ENCODE results near the gene DEPDC4.
A peak's percentile ranks its signal among the peaks of the same experiment; 100 is the strongest.

DEPDC4 gene

DNA sequence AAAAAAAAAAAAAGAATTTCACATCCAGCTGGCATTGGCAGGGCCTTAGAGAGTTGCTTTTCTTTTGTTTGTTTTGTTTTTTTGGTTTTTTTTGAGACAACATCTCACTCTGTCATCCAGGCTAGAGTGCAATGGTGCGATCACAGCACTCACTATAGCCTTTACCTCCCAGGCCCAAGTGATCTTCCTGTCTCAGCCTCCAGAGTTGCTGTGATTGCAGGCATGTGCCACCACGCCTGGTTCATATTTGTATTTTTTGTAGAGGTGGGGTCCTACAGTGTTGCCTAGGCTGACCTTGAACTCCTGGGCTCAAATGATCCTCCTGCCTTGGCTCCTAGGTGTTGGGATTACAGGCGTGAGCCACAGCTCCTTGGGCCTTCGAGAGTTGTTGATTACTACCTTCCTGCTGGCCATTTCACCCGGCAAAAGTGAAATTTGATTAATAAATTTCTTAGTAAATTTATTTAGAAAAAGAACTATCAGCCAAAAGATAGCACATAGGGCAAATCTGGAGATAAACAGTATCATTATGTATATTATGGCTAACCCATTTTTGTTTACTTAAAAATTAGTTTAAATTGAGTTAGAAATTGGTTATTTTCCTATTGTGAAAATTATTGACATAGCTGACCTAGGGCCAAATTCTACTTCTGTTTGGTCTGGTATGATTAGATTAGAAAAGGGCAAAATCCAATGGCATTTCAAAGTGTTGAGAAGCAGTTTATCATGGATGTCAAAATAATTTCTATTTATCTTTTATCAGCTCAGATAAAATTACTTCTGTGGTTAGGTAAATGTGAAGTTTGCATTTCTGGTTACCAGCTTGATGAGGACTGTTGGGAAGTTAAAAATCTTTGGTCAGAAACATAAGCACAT is 53.6 kb downstream of the DEPDC4 start:
- DNase-seq, result no peak

DNA sequence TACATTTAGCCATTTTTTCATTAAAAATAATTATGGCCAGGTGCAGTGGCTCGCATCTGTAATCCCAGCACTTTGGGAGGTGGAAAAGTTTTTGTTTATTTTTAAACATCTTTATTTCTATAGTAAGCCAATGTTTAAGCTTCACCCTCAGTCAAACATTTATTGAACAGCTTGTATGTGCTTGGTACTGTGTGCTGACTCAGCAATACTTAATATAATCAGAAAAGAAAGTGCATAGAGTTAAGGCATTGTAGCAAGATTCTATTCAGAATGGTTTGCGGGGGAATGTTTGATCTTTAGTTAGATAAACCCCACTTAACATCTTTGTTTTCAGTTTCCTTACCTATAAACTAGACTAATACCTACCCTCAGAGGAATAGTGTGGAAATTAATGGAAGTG is 55.2 kb downstream of the DEPDC4 start:
- no peak for DNase-seq

DNA sequence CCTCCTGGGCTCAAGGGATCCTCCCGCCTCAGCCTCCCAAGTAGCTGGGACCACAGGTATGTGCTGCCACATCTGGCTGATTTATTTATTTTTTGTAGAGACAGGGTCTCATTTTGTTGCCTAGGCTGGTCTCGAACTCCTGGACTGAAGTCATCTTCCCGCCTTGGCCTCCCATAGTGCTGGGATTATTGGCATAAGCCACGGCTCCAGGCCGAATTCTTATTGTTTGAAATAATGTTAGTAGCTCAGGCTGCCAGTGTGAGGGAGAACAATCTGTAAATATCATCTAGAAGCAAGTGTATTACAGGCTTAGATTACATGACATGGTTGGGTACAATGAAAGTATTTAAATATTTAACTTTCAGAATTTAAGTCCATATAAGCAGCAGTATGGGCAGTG is 58.0 kb downstream of the DEPDC4 start:
- no peak for DNase-seq

DNA sequence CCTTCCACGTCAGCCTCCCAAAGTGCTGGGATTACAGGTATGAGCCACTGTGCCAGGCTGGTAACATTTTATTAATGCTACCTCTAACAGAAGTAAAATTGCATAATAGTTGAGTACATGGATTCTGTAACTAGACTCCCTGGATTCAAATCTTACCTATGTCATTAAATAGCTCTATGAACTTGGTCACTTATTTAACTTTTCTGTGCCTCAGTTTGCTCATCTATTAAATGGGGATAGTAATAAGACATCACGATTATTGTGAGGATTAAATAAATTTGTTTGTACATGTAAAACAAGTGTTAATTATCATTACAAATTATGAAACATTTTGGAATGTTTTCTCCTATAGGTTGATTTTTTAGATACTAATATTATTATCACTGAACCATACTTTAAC is 59.6 kb downstream of the DEPDC4 start:
- no peak for DNase-seq

DNA sequence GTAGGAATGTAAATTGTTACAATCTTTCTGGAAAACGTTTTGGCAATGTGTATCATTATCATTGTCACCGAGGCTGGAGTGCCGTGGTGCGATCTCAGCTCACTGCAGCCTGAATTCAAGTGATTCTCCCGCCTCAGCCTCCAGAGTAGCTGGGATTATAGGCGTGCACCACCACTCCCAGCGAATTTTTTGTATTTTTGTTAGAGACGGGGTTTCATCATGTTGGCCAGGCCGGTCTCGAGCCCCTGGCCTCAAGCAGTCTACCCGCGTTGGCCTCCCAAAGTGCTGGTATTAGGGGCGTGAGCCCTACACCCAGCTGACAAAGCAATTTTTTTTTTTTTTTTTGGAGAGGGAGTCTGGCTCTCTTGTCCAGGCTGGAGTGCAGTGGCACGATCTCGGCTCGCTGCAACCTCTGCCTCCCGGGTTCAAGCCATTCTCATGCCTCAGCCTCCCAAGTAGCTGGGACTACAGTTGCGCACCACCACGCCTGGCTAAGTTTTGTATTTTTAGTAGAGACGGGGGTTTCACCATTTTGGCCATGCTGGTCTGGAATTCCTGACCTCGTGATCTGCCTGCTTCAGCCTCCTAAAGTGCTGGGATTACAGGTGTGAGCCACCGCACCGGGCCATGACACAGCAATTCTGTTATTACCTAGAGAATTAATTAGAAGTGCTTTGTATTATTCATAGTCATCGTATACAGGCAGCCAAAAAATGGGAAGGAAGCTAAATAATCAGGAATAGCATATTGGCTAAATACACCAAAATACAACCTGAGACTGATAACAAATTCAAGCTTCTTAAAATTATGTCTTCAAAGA is 65.1 kb downstream of the DEPDC4 start:
- DNase-seq, result no peak

DNA sequence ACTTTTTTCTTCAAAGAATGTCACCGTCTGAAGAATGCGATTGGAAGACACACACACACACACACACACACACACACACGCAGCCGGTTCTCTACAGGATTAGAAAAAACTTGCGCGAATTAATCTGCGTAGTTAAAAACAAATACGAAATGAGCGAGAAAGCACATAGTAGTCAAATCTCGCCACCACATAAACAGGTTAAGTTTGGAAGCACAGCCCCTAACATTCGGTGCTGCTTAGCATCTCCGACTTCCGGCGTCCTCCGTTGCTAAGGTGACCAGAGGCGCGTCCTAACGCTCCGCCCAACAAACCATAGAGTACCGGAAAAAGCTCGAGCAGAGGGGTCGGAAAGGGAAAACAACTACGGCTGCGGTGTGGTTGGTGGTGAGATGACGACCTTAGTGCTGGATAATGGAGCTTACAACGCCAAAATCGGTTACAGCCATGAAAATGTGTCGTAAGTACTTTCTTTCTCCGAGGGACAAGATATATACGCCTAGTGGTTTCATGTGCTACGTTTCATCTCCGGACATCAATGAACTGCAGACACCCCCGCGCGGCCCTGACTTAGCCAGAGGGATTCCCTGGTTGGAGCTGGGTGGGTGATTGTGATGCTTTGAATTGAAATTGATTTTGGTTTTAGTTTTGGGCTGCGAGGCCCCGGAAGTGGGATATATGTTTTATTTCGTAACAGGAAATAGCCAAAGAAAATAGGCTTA is 66.3 kb downstream of the DEPDC4 start, which contains the start of gene ACTR6:
Gene ACTR6 (plus strand): TSS at position 353 of the 719 bp plus-strand sequence. CDS start 37 bp downstream, at position 390.
- DNase-seq, result peak; percentile 85

DNA sequence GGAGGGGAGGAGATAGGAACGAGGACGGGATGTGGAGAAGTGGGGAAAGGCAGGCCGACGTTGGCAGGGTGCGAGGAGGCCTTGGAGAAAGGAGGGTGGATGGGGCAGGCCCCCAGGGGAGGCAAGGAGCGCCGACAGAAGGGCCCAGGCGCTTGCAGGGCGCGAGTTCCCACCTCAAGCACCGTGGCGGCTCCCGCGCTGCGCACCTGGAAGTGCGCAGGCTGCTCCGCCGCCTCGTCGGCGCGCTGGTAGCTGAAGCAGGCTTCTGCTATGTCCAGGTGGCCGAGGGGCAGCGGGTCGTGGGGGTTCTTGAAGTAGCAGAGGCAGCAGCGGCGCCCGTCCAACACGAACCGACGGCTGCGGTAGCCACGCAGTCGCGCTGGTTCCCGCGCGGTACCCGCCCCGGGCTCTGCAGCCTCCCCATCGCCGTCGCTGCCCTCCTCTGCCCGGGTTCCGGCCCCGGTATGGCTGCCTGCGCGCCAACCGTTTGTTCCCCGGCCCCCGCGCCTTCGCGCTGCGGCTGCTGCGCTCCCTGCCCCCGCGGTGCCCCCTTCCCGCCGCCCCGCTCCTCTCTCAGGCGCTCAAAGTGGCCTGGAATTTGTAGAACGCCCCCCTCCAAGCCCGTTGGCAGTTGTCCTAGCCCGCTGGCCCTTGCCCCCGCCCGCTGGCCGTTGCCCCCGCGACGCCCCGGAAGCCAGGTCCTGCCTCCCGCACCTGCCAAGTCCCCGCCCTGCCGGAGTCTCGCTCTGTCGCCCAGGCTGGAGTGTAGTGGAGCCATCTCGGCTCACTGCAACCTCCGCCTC is 67.3 kb downstream of the DEPDC4 start:
- no peak for DNase-seq

DNA sequence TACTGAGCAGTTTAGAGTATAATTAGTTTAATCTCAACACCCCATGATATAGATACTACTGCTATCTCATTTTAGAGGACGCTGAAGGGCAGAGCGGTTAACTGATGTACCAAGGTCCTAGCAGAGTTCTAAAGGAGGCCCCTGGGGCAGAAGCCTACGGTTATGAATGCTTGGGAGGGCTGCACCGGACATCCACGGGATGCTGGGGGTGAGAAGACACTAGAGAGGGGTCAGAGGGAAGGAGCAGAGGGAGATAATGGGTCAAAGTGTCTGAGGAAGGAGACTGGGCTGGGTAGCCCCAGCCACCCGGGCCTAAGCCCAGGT is 67.9 kb downstream of the DEPDC4 start:
- DNase-seq, result no peak

DNA sequence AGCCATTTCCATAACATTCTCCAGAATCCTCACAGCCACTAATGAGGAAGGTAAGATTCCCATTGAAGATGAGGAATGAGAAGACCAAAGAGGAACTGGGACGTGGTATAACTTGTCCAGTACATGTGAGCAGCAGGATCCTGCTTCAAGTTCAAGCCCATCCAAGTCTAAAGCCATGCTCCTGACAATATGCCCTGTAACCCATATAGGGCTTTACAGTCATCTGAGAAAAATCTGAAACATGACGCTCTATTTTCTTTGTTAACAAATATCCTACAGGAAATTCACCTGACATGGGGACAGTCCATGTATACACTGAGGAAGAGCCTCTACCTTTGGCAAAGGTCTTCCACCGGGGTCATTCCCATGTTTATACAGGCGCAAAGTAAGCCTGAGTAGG is 69.4 kb downstream of the DEPDC4 start:
- no peak for DNase-seq

DNA sequence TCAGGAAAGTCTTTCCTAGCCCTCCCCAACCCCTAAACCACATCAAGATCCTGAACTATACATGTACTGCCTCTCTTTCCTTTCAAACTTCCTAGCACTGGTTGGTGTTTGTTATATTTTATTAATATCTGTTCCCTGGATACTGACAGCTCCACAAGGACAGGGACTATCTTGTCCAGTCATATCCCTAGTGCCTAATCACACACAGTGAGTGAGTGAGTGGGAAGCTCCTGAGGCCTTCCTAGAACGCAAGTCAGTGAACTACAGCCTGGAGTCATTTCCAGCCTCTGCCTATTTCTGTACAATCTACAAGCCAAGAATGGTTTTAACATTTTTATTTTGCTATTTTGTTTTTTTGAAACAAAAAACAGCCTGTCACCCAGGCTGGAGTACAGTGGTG is 73.8 kb downstream of the DEPDC4 start:
- no peak for DNase-seq
